H9 (cell line): ENCODE results near the gene SMG7. TPM values are rescaled to one million over a fixed set of nuclear protein-coding genes. Genes with fewer than 3 reads are reported as not detected.

Source experiments
- DNase-seq: peaks from one replicate; pipeline ENCODE4 v3.0.0-alpha.2; 2017
- H2AFZ ChIP-seq: one replicate; pipeline ENCODE4 v1.6.1; 2013; ENCODE audit warnings: mild to moderate bottlenecking, low read length, control low read depth, moderate library complexity
- H2AK5ac ChIP-seq: 2 replicates; pipeline ENCODE4 v1.6.1; 2013; ENCODE audit warnings: low read length, control low read depth, mixed read lengths; ENCODE audit not compliant: insufficient read length
- H2BK120ac ChIP-seq: one replicate; pipeline ENCODE4 v1.6.1; 2013; ENCODE audit warnings: low read depth, mild to moderate bottlenecking, low read length, control low read depth, inconsistent platforms; ENCODE audit not compliant: poor library complexity, severe bottlenecking
- H2BK12ac ChIP-seq: 2 replicates; pipeline ENCODE4 v1.6.1; 2013; ENCODE audit warnings: low read length, control low read depth, mixed read lengths, low read depth; ENCODE audit not compliant: insufficient read length
- H2BK15ac ChIP-seq: 2 replicates; pipeline ENCODE4 v1.6.1; 2013; ENCODE audit warnings: low read depth, low read length, control low read depth
- H2BK20ac ChIP-seq: one replicate; pipeline ENCODE4 v1.6.1; 2013; ENCODE audit warnings: low read depth, mild to moderate bottlenecking, low read length, control low read depth, inconsistent platforms; ENCODE audit not compliant: poor library complexity, severe bottlenecking
- H2BK5ac ChIP-seq: 2 replicates; pipeline ENCODE4 v1.6.1; 2013; ENCODE audit warnings: low read length, control low read depth, mixed read lengths; ENCODE audit not compliant: insufficient read length
- H3K14ac ChIP-seq: 2 replicates; pipeline ENCODE4 v1.6.1; 2013; ENCODE audit warnings: low read length, control low read depth; ENCODE audit not compliant: insufficient read depth
- H3K18ac ChIP-seq: 2 replicates; pipeline ENCODE4 v1.6.1; 2013; ENCODE audit warnings: low read depth, mild to moderate bottlenecking, mixed read lengths, low read length, control low read depth; ENCODE audit not compliant: insufficient read length
- H3K23ac ChIP-seq: 2 replicates; pipeline ENCODE4 v1.6.1; 2013; ENCODE audit warnings: low read length, control low read depth, mixed read lengths, low read depth; ENCODE audit not compliant: insufficient read length
- H3K23me2 ChIP-seq: 2 replicates; pipeline ENCODE4 v1.6.1; 2013; ENCODE audit warnings: low read depth, mild to moderate bottlenecking, mixed read lengths, low read length, control low read depth; ENCODE audit not compliant: insufficient read length, poor library complexity, severe bottlenecking
- H3K27ac ChIP-seq: 2 replicates; pipeline ENCODE4 v1.5.1; 2013; ENCODE audit warnings: low read length, control low read depth, mixed read lengths, low read depth; ENCODE audit not compliant: insufficient read length
- H3K27me3 ChIP-seq: 2 replicates; pipeline ENCODE4 v1.6.1; 2013; ENCODE audit warnings: low read length, control low read depth, inconsistent platforms; ENCODE audit not compliant: insufficient read depth
- H3K4ac ChIP-seq: 2 replicates; pipeline ENCODE4 v1.6.1; 2013; ENCODE audit warnings: low read depth, mild to moderate bottlenecking, control low read depth, inconsistent platforms, low read length, moderate library complexity
- H3K4me1 ChIP-seq: 2 replicates; pipeline ENCODE4 v1.6.1; 2013; ENCODE audit warnings: low read length, control low read depth, inconsistent platforms; ENCODE audit not compliant: insufficient read depth
- H3K4me2 ChIP-seq: 2 replicates; pipeline ENCODE4 v1.6.1; 2013; ENCODE audit warnings: low read length, control low read depth, mixed read lengths; ENCODE audit not compliant: insufficient read length, insufficient read depth
- H3K56ac ChIP-seq: 2 replicates; pipeline ENCODE4 v1.6.1; 2013; ENCODE audit warnings: low read depth, mild to moderate bottlenecking, mixed read lengths, low read length, control low read depth; ENCODE audit not compliant: insufficient read length
- H3K79me1 ChIP-seq: 2 replicates; pipeline ENCODE4 v1.6.1; 2013; ENCODE audit warnings: low read depth, mild to moderate bottlenecking, moderate library complexity, low read length, control low read depth, inconsistent platforms; ENCODE audit not compliant: insufficient read depth, poor library complexity, severe bottlenecking
- H3K79me2 ChIP-seq: 2 replicates; pipeline ENCODE4 v1.6.1; 2013; ENCODE audit warnings: low read length, control low read depth, inconsistent platforms; ENCODE audit not compliant: insufficient read depth
- H3K9ac ChIP-seq: 2 replicates; pipeline ENCODE4 v1.6.1; 2013; ENCODE audit warnings: low read length, control low read depth, mixed read lengths; ENCODE audit not compliant: insufficient read length; ENCODE audit errors: extremely low read depth
- H3K9me3 ChIP-seq: one replicate; pipeline ENCODE4 v1.6.1; 2013; ENCODE audit warnings: low read depth, low read length, inconsistent platforms; ENCODE audit not compliant: control insufficient read depth
- H3T11ph ChIP-seq: one replicate; pipeline ENCODE4 v1.6.1; 2013; ENCODE audit warnings: mild to moderate bottlenecking, low read length, control low read depth, inconsistent platforms
- H4K20me1 ChIP-seq: one replicate; pipeline ENCODE4 v1.6.1; 2013; ENCODE audit not compliant: control insufficient read depth, insufficient read length, insufficient read depth
- H4K5ac ChIP-seq: 2 replicates; pipeline ENCODE4 v1.6.1; 2013; ENCODE audit warnings: low read depth, mild to moderate bottlenecking, mixed read lengths, low read length, control low read depth; ENCODE audit not compliant: insufficient read length
- H4K8ac ChIP-seq: replicated peaks from 2 replicates; pipeline ENCODE4 v1.6.1; 2013; ENCODE audit warnings: low read length, control low read depth, mixed read lengths, low read depth; ENCODE audit not compliant: insufficient read length
- H4K91ac ChIP-seq: 2 replicates; pipeline ENCODE4 v1.6.1; 2013; ENCODE audit warnings: low read depth, mild to moderate bottlenecking, moderate library complexity, mixed read lengths, low read length, control low read depth; ENCODE audit not compliant: insufficient read length
- H3K27ac Mint-ChIP-seq, 3 experiments: 2 replicates in 2 of 3; 3 replicates in 1 of 3; pipeline ENCODE4 v1.8.0; 2020 to 2021; ENCODE audit warnings: mixed read lengths in 3 of 3, mild to moderate bottlenecking in 1 of 3, moderate library complexity in 1 of 3
- H3K27me3 Mint-ChIP-seq: 2 replicates; pipeline ENCODE4 v1.8.0; 2021; ENCODE audit warnings: low read depth, mild to moderate bottlenecking, moderate library complexity, mixed read lengths
- H3K36me3 Mint-ChIP-seq, 3 experiments: 2 replicates in 2 of 3; 3 replicates in 1 of 3; pipeline ENCODE4 v1.8.0; 2020 to 2021; ENCODE audit warnings: low read depth in 3 of 3, mixed read lengths in 3 of 3; ENCODE audit not compliant: insufficient read depth in 1 of 3
- H3K4me1 Mint-ChIP-seq, 2 experiments: 2 replicates each; pipeline ENCODE4 v1.8.0; 2020; ENCODE audit warnings: mixed read lengths in 2 of 2
- H3K4me3 Mint-ChIP-seq, 2 experiments: 2 replicates in 1 of 2; 3 replicates in 1 of 2; pipeline ENCODE4 v1.8.0; 2020 to 2021; ENCODE audit warnings: mild to moderate bottlenecking in 2 of 2, mixed read lengths in 2 of 2, moderate library complexity in 1 of 2
- H3K9me3 Mint-ChIP-seq, 2 experiments: 2 replicates in 1 of 2; 3 replicates in 1 of 2; pipeline ENCODE4 v1.8.0; 2020; ENCODE audit warnings: mild to moderate bottlenecking in 2 of 2, mixed read lengths in 2 of 2, moderate library complexity in 1 of 2
- CTCF ChIP-seq: fragments of 200-600 bp; sonication (generic); conservative IDR thresholded peaks from 3 replicates; pipeline ENCODE4 v1.8.0; 2021; ENCODE audit warnings: antibody characterized with exemption, mild to moderate bottlenecking
- WGBS: extraction: QIAGEN DNeasy Blood & Tissue Kit; methylation state at CpG from one replicate; pipeline ENCODE4 v1.1.7; 2013; ENCODE audit warnings: missing lambda C conversion rate, low lambda C conversion rate, mixed read lengths; ENCODE audit not compliant: insufficient read length; ENCODE audit errors: extremely low coverage; 5-methylcytosine and 5-hydroxymethylcytosine counted together
- total RNA-seq: library from RNA; stranded (reverse); gene quantifications from 2 replicates; pipeline ENCODE4 v1.2.1, GENCODE V29; 2021

The SMG7 gene
- total RNA-seq, 1 experiment from 2014 or later: 77.0 TPM

GRCh38 chr1:183433703-183434102 is 38.6 kb upstream of the SMG7 start:
- no peak overlapping the region for H3K27ac ChIP-seq
- Mint-ChIP-seq H3K27me3 (no peaks in the 10 kb centered on the region), H3K36me3 (peaks cover 0 to 12% (median 0%) of the 10 kb centered on the region in 3 experiments; a peak in 4 of 7 replicates), H3K4me3 (no peak overlapping the region), H3K4me1 (peaks cover 14 to 20% of the 10 kb centered on the region in 2 experiments), H3K9me3 (peaks cover 7 to 11% of the 10 kb centered on the region in 2 experiments; a peak in 3 of 5 replicates), H3K27ac (no peak overlapping the region)
- H2BK15ac ChIP-seq: no peak overlapping the region
- H3K9me3 ChIP-seq: no peaks in the 10 kb centered on the region
- no peak overlapping the region for H2BK120ac ChIP-seq
- no peak overlapping the region for H4K5ac ChIP-seq
- no peak overlapping the region for H2BK20ac ChIP-seq
- no peak for DNase-seq
- no peak overlapping the region for H3K23ac ChIP-seq
- no peaks in the 10 kb centered on the region for H3K4me1 ChIP-seq
- H2AK5ac ChIP-seq: no peak overlapping the region
- H4K8ac ChIP-seq: no peak overlapping the region
- H4K20me1 ChIP-seq: no peaks in the 10 kb centered on the region
- no peaks in the 10 kb centered on the region for H3K27me3 ChIP-seq
- no peak overlapping the region for H2BK12ac ChIP-seq
- no CpG with 5 or more reads among the region's 1 CpG for WGBS
- no peaks in the 10 kb centered on the region for H3K79me2 ChIP-seq
- H3K79me1 ChIP-seq: no peaks in the 10 kb centered on the region
- H3K9ac ChIP-seq: no peak overlapping the region
- H3K23me2 ChIP-seq: no peaks in the 10 kb centered on the region
- no peak overlapping the region for H3K4ac ChIP-seq
- H3K14ac ChIP-seq: no peak overlapping the region
- H3T11ph ChIP-seq: no peak overlapping the region
- H2AFZ ChIP-seq: no peak overlapping the region
- H3K18ac ChIP-seq: no peak overlapping the region
- H3K56ac ChIP-seq: no peak overlapping the region
- no peak overlapping the region for H3K4me2 ChIP-seq
- H2BK5ac ChIP-seq: no peak overlapping the region
- TF ChIP-seq CTCF: no peak
- no peak overlapping the region for H4K91ac ChIP-seq
